Kidney (tissue), 14 donors: Measurements from ENCODE around the gene ATP8B2. TPM values are rescaled to one million over a fixed set of nuclear protein-coding genes. Genes with fewer than 3 reads are reported as not detected.

Source experiments
- DNase-seq, 5 donors: peaks; one replicate each; pipeline ENCODE4 v3.0.0-alpha.2; 2013 to 2020
- FAIRE-seq: peaks from 2 replicates; lab custom pipeline; 2012; peaks lifted over from hg19 to GRCh38; lab: Jason Lieb, UNC
- H3K27ac ChIP-seq, 2 donors: one replicate each; pipeline ENCODE4 v1.7.0; 2013; ENCODE audit warnings: low read depth in 2 of 2, low read length in 2 of 2, inconsistent platforms in 1 of 2
- H3K27me3 ChIP-seq: one replicate; pipeline ENCODE4 v1.7.1; 2013; ENCODE audit warnings: low read length, inconsistent platforms; ENCODE audit not compliant: control insufficient read depth, insufficient read depth
- H3K36me3 ChIP-seq, 3 donors: one replicate each; pipeline versions ENCODE4 v1.7.0 to v1.7.1; 2013; ENCODE audit warnings: low read length in 3 of 3, control low read depth in 1 of 3, inconsistent platforms in 1 of 3; ENCODE audit not compliant: insufficient read depth in 3 of 3, control insufficient read depth in 2 of 3
- H3K4me1 ChIP-seq, 3 donors: one replicate each; pipeline versions ENCODE4 v1.7.0 to v1.7.1; 2013; ENCODE audit warnings: low read length in 3 of 3, inconsistent platforms in 1 of 3, low read depth in 1 of 3; ENCODE audit not compliant: control insufficient read depth in 2 of 3, insufficient read depth in 2 of 3
- H3K4me3 ChIP-seq, 3 donors: one replicate each; pipeline versions ENCODE4 v1.7.0 to v1.8.1; 2013; ENCODE audit warnings: low read length in 3 of 3, control low read depth in 1 of 3, inconsistent platforms in 1 of 3
- H3K9ac ChIP-seq, 3 donors: one replicate each; pipeline versions ENCODE4 v1.7.0 to v1.7.1; 2013; ENCODE audit warnings: low read length in 3 of 3, control low read depth in 1 of 3, inconsistent platforms in 1 of 3
- H3K9me3 ChIP-seq, 3 donors: one replicate each; pipeline versions ENCODE4 v1.7.0 to v1.7.1; 2013; ENCODE audit warnings: low read length in 3 of 3, control low read depth in 1 of 3, inconsistent platforms in 1 of 3; ENCODE audit not compliant: control insufficient read depth in 2 of 3, insufficient read depth in 1 of 3
- intact Hi-C: fragments of 100-400 bp; cut with DNase I; formaldehyde crosslinking; loops from one replicate; pipeline ENCODE4 v1.11.1; 2022
- polyA plus RNA-seq: library from polyadenylated mRNA; stranded (reverse); fragments of 350-450 nt; fragmentation: Illumina TruSeq; extraction: RNeasy Lipid Tissue Mini Kit (QIAGEN cat#74804); gene quantifications from one replicate; pipeline ENCODE4 v1.2.3, GENCODE V29; 2014; ENCODE audit warnings: low read depth, low replicate concordance; ENCODE audit not compliant: insufficient read depth
- total RNA-seq: library from RNA; stranded (reverse); fragmentation: NEBNext Ultra II Directional; extraction: Animal tissue kit (Norgen Biotek cat#: 25700); gene quantifications from one replicate; pipeline ENCODE4 v1.2.1, GENCODE V29; 2021
- TF ChIP-seq, protein P1 (sequence below): IDR thresholded peaks from 3 replicates; pipeline ENCODE4 v1.5.1; 2012; ENCODE audit warnings: mild to moderate bottlenecking, moderate library complexity, borderline replicate concordance; ENCODE audit not compliant: insufficient read depth; ENCODE audit errors: extremely low read depth
- donor health status: control.
- donor health status: control.
- donor health status: control.
- donor health status: control.
- donor health status: control.
- donor health status: DM: yes; HTN: yes; CAD: no.
- donor health status: Normal renal cell carcinoma (clear cell type).

Gene ATP8B2
- total and polyA plus RNA-seq, 2 donors from 2014 or later, result 6.2 to 40.9 TPM

DNA sequence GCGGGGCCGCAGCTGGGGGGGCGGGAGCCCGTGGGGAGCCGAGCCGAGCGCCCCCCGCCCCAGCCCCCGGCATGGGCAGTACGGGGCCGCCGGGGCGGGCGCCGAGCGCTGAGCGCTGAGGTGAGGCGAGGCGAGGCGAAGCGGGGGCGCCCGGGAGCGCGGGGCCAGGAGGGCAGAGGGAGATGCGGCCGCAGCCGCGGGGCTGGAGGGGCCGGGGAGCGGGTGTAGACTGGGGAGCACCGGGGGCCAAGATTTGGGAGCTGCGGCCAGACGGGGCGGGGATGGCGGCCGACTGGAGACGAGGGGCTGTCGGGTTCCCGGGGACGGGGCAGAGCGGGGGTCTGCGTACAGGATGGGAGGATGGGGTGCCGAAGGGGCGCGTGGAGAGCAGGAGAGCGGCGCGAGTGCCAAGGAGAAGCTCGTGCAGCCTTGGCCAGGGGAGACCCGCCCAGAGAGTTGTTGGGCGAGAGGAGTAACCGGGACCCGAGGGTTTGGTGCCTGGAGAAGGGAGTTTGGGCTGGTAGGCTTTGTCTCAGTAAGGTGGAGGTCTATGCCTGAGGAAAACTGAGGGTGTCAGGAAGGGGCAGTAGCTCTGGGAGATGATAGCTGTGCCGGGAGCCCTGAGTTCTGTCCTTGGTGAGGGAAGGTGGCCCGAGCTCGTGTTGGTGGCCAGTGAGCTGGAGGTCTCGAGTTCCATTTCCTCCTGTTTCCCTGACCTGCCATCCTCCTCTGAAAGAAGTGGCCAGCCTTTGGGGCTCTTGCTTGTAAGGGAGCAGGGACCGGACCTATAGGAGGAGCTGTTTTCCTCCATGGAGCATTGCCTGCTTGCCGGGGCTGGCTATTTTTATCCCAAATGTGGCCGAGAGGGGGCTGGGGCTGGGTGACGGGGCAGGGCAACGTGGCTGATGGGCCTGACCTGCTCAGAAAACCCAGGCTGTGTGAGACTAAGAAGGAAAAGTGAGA lies 539 bp downstream of the ATP8B2 start:
- no peaks in the 10 kb centered on the region for H3K27me3 ChIP-seq
- DNase-seq (peak; percentile 78 to 86 (median 82)), FAIRE-seq (no peak)
- H3K9me3 ChIP-seq, result no peaks in the 10 kb centered on the region
- peak overlapping the region; percentile 56 to 71 (median 66) for H3K4me3 ChIP-seq
- H3K9ac ChIP-seq, result peak overlapping the region; percentile 42 to 71 (median 43)
- H3K36me3 ChIP-seq, result no peaks in the 10 kb centered on the region
- TF ChIP-seq, protein P1, sequence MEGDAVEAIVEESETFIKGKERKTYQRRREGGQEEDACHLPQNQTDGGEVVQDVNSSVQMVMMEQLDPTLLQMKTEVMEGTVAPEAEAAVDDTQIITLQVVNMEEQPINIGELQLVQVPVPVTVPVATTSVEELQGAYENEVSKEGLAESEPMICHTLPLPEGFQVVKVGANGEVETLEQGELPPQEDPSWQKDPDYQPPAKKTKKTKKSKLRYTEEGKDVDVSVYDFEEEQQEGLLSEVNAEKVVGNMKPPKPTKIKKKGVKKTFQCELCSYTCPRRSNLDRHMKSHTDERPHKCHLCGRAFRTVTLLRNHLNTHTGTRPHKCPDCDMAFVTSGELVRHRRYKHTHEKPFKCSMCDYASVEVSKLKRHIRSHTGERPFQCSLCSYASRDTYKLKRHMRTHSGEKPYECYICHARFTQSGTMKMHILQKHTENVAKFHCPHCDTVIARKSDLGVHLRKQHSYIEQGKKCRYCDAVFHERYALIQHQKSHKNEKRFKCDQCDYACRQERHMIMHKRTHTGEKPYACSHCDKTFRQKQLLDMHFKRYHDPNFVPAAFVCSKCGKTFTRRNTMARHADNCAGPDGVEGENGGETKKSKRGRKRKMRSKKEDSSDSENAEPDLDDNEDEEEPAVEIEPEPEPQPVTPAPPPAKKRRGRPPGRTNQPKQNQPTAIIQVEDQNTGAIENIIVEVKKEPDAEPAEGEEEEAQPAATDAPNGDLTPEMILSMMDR, result peak; percentile 18
- H3K27ac ChIP-seq, result peak overlapping the region; percentile 72 to 73
- peaks cover 3 to 24% (median 5%) of the 10 kb centered on the region in 3 donors for H3K4me1 ChIP-seq
- intact Hi-C loops, result no loop called here

DNA sequence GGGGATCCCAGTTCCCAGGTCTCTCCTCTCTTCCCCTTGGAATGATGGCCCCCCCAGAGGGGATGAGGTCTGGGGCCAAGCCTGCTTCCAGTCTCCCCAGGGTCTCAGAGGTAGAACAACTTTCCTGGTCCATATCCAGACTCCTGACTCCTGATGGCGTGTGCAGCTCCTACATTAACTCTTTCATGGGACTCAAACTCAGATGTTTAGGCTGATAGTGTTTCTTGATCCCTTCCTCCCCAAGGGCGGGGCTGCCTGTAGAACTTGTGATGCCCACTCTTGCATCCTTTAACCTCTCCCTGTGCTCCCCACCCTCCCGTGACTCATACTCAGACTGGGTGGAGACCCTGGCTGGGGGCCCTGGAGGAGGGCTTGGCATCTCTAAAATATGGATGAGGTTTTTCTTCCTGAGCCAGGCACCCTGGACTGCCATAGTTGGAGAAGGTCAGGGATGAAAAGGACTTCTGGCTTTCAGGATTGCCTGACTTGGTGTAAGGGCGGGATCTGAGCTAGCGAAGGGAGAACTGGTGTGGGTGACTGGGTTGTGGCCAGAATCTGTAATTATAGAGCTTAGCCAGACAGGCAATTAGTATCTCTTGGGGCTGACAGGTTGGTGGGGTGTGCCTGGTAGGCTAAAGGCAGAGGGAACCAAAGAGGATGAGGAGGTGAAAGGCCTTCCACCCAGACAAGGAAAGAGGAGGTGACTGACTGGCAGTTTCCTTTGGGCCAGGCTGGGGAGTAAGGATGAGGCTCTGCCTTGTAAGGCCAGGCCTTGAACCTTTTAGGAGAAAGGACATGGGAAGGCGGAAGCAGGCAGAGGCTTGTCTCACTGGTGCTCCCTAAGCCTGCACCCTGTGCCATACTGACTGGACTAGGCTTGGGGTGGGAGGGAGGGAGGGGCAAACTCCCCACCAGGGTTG lies 1.5 kb downstream of the ATP8B2 start:
- H3K9ac ChIP-seq, result no peak overlapping the region
- no peak for FAIRE-seq
- H3K4me1 ChIP-seq, result peaks cover 3 to 24% (median 5%) of the 10 kb centered on the region in 3 donors

DNA sequence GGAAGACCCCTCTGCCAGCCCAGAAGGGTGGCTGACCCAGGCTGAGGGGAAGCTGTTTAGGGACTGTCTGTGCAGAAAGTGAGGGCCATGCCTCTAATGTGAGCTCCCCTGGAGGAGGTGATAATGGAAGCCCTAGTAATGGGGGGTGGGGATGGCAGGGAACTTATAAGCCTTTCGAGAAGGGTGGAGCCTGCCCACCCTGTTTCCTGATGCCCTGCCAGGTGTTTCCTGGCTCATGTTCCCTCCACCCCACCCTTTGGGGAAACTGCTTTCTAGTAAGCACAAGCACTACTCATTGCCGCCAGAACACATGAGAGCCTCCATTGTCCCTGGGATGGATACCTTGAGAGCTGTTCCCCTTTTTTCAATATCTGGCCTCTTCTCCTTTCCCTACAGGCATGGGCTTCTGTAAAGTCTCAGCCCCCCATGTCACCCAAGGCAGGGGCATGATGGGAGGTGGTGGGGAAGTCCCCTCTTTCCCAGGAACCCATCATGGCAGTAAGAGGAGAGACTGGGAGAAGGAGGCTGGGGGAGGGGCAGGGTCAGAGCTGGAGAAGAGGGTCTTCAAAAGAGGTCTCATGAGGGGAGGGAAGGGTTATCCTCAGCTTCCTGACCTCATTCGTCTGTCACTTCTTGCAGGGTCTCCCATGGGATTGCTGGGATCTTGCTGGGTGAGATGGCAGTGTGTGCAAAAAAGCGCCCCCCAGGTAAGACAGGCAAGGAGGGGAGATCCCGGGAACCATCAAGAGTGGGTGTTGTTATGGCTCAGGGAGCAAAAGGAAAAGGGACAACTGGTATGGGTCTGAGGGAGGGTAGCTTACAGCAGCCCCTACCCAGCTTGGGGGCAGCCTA lies 2.4 kb downstream of the ATP8B2 start:
- FAIRE-seq, result no peak
- H3K4me1 ChIP-seq, result peaks cover 3 to 24% (median 5%) of the 10 kb centered on the region in 3 donors
- peak in 2 of 5 donors; percentile 29 to 61 for DNase-seq
- no peaks in the 10 kb centered on the region for H3K9me3 ChIP-seq
- no peak overlapping the region for H3K9ac ChIP-seq
- intact Hi-C loops, result no loop called here
- no peaks in the 10 kb centered on the region for H3K36me3 ChIP-seq
- no peaks in the 10 kb centered on the region for H3K27me3 ChIP-seq
- peak overlapping the region; percentile 29 to 65 (median 45) for H3K4me3 ChIP-seq
- TF ChIP-seq, protein P1, result no peak
- H3K27ac ChIP-seq, result peak overlapping the region in 1 of 2 donors; percentile 16

More for the DNA sequence above, 1.5 kb downstream of the ATP8B2 start:
- TF ChIP-seq, protein P1, result no peak
- H3K4me3 ChIP-seq, result peak overlapping the region in 1 of 3 donors; percentile 71
- H3K36me3 ChIP-seq, result no peaks in the 10 kb centered on the region
- no peaks in the 10 kb centered on the region for H3K9me3 ChIP-seq
- intact Hi-C loops, result no loop called here
- peak overlapping the region in 1 of 2 donors; percentile 73 for H3K27ac ChIP-seq
- peak in 1 of 5 donors; percentile 75 for DNase-seq
- no peaks in the 10 kb centered on the region for H3K27me3 ChIP-seq
